Neural cell (in vitro differentiated cells): ENCODE results near the gene FBXL17.

Experiments
- CTCF ChIP-seq: fragments of 450-650 bp; IDR thresholded peaks from 2 replicates; pipeline ENCODE4 v1.5.1; 2014; ENCODE audit warnings: antibody characterized with exemption, mild to moderate bottlenecking, moderate library complexity; ENCODE audit not compliant: poor library complexity, severe bottlenecking
- EP300 ChIP-seq: fragments of 450-650 bp; conservative IDR thresholded peaks from 2 replicates; pipeline ENCODE4 v1.6.1; 2014; ENCODE audit warnings: antibody characterized with exemption, mild to moderate bottlenecking, moderate library complexity; ENCODE audit not compliant: poor library complexity, severe bottlenecking
- EZH2 ChIP-seq: fragments of 200-600, 300-800 bp; shearing (Covaris generic), sonication (generic); IDR thresholded peaks from 2 replicates; pipeline ENCODE4 v1.6.1; 2014; ENCODE audit warnings: antibody characterized with exemption, low read length, borderline replicate concordance, mild to moderate bottlenecking; ENCODE audit not compliant: insufficient read depth, poor library complexity, severe bottlenecking
- SMC3 ChIP-seq: fragments of 450-650 bp; conservative IDR thresholded peaks from 2 replicates; pipeline ENCODE4 v1.6.1; 2014; ENCODE audit warnings: antibody characterized with exemption, mild to moderate bottlenecking, moderate library complexity; ENCODE audit not compliant: poor library complexity
- TAF1 ChIP-seq: IDR thresholded peaks from 2 replicates; pipeline ENCODE4 v1.6.1; 2012; ENCODE audit warnings: low read depth
- TF ChIP-seq, protein P1 (sequence below): IDR thresholded peaks from 2 replicates; pipeline ENCODE4 v1.6.1; 2012; ENCODE audit warnings: borderline replicate concordance

DNA sequence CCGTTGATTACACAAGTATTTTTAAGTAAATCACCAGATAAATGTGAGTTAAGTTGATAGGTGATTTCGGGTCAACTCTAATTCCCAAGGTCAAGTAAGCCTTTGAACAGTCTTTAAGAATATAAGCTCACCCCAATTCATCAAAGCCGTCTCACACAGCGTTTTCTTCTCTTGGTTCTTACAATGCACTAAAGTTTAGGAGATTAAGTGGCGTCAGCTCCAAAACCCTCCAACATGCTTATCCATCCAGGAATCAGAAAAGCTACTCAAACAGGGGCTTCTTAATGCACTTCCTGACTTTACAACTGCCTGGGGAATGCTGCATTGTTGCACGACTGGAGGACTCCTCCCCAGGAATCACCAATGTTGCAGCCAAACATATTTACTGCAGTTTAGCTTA, 505.0 kb downstream of the FBXL17 start:
- TF ChIP-seq CTCF (no peak), EP300 (no peak), SMC3 (no peak), EZH2 (no peak), TAF1 (no peak)
- TF ChIP-seq, protein P1, sequence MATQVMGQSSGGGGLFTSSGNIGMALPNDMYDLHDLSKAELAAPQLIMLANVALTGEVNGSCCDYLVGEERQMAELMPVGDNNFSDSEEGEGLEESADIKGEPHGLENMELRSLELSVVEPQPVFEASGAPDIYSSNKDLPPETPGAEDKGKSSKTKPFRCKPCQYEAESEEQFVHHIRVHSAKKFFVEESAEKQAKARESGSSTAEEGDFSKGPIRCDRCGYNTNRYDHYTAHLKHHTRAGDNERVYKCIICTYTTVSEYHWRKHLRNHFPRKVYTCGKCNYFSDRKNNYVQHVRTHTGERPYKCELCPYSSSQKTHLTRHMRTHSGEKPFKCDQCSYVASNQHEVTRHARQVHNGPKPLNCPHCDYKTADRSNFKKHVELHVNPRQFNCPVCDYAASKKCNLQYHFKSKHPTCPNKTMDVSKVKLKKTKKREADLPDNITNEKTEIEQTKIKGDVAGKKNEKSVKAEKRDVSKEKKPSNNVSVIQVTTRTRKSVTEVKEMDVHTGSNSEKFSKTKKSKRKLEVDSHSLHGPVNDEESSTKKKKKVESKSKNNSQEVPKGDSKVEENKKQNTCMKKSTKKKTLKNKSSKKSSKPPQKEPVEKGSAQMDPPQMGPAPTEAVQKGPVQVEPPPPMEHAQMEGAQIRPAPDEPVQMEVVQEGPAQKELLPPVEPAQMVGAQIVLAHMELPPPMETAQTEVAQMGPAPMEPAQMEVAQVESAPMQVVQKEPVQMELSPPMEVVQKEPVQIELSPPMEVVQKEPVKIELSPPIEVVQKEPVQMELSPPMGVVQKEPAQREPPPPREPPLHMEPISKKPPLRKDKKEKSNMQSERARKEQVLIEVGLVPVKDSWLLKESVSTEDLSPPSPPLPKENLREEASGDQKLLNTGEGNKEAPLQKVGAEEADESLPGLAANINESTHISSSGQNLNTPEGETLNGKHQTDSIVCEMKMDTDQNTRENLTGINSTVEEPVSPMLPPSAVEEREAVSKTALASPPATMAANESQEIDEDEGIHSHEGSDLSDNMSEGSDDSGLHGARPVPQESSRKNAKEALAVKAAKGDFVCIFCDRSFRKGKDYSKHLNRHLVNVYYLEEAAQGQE = no peak
